HL-60/S4 treated with retinoic acid at 250 ng/mL for 4 days and 3 days (cell line): Measurements from ENCODE around the gene CABCOCO1.

Source experiments
- in situ Hi-C: fragments of 300-500 bp; cut with MboI; formaldehyde crosslinking; loops from 2 replicates; pipeline ENCODE4 v1.7.0; 2022; ENCODE audit warnings: low sequenced_read_pairs

CABCOCO1 gene

GRCh38 chr10:61804414-61804813 is 141.7 kb downstream of the CABCOCO1 start:
- in situ Hi-C loops, result no loop called here

- in situ Hi-C loops, result no loop called here
These were observed 142.4 kb downstream of the CABCOCO1 start for GRCh38 chr10:61805091-61805490.

- in situ Hi-C loops, result no loop called here
These were observed 147.5 kb downstream of the CABCOCO1 start for GRCh38 chr10:61810263-61810662.

GRCh38 chr10:61812052-61812721 is 149.5 kb downstream of the CABCOCO1 start:
- in situ Hi-C loops, result no loop called here

DNA sequence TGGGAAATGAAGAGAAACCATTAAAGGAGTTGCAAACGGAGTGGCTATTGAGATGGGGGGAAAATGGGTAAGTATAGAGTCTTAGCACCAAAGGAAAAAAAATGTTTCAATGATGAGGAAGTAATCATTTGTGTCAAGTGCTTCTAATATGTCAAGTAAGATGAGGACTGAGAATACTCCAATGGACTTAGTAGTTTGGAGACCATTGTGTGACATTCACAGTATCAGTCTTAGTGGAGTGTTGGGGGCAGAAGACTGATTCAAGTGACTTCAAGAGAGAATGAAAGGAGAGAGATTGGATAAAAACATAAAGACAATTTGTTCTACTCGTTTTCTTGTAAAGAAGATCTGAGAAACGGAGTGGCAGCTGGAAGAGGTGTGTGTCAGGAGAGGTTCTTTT is 150.2 kb downstream of the CABCOCO1 start:
- in situ Hi-C loops, result no loop called here

- in situ Hi-C loops, result no loop called here
These were observed 151.4 kb downstream of the CABCOCO1 start for GRCh38 chr10:61814160-61814559.

DNA sequence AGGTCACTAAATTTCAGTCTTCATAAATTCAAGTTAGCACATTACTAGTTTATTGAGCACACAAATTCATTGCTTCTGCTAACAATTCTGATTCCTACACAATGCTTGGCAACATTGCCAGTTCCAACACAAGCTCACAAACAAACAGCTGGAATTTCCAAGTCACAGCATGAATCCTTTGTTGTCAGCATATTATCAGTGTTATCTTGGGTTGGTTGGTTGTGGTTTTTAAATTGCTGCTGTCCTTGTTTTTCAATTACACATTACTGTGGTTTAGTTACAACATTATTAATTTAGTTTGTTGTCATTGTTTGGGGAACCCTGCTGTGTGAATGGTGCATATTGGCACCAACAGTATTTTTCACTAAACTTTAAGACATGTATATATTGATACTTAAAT is 152.8 kb downstream of the CABCOCO1 start:
- in situ Hi-C loops, result no loop called here
